ENCODE data around the gene PILRB.

DNA sequence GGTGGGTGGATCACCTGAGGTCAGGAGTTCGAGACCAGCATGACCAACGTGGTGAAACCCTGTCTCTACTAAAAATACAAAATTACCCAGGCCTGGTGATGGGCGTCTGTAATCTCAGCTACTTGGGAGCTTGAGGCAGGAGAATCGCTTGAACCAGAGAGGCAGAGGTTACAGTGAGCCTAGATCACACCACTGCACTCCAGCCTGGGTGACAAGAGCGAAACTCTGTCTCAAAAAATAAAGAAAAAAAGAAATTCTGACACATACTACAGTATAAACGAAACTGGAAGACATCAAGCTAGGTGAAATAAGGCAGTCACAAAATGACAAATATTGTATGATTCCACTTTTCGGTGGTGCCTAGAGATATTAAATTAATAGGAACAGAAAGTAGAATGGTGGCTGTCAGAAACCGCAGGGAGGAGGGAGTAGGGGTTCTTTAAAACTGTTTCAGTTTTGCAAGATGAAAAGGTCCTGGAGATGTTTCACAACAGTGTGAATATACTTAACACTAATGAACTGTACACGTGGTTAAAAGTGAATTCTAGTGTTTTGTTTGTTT, 38.6 kb downstream of the PILRB start:
- TF ChIP-seq SUZ12 (IDR thresholded peaks at IDR 0.05; ENCODE audit: extremely low read depth, insufficient read depth, insufficient read length) (no peak), YY1 (IDR thresholded peaks at IDR 0.05; ENCODE audit: insufficient read depth, insufficient read length) (no peak)

Measured in NT2/D1 (cell line).